ENCODE results near the gene TDG.

TDG gene

GRCh38 chr12:104000807-104001434, 35.2 kb downstream of the TDG start:
- no peak for TF ChIP-seq CTCF (IDR thresholded peaks at IDR 0.05; ENCODE audit: low read depth, low read length, missing control alignments)
- DNase-seq (ENCODE audit: low read depth): no peak
- H3K4me3 ChIP-seq (ENCODE audit: low read depth, low read length): no peak overlapping the region

- no peak for DNase-seq (ENCODE audit: low read depth)
- TF ChIP-seq CTCF (IDR thresholded peaks at IDR 0.05; ENCODE audit: low read depth, low read length, missing control alignments): no peak
- no peak overlapping the region for H3K4me3 ChIP-seq (ENCODE audit: low read depth, low read length)
Measured at GRCh38 chr12:104002686-104003085, 37.0 kb downstream of the TDG start.

GRCh38 chr12:104003596-104003995, 37.9 kb downstream of the TDG start:
- H3K4me3 ChIP-seq (ENCODE audit: low read depth, low read length): no peak overlapping the region
- no peak for TF ChIP-seq CTCF (IDR thresholded peaks at IDR 0.05; ENCODE audit: low read depth, low read length, missing control alignments)

GRCh38 chr12:104006929-104007328, 41.3 kb downstream of the TDG start:
- TF ChIP-seq CTCF (IDR thresholded peaks at IDR 0.05; ENCODE audit: low read depth, low read length, missing control alignments): no peak
- no peak overlapping the region for H3K4me3 ChIP-seq (ENCODE audit: low read depth, low read length)
- no peak for DNase-seq (ENCODE audit: low read depth)

More at GRCh38 chr12:104003596-104003995, 37.9 kb downstream of the TDG start:
- DNase-seq (ENCODE audit: low read depth): no peak

GRCh38 chr12:104010121-104010520, 44.4 kb downstream of the TDG start:
- no peak overlapping the region for H3K4me3 ChIP-seq (ENCODE audit: low read depth, low read length)
- DNase-seq (ENCODE audit: low read depth): no peak
- TF ChIP-seq CTCF (IDR thresholded peaks at IDR 0.05; ENCODE audit: low read depth, low read length, missing control alignments): no peak

- DNase-seq (ENCODE audit: low read depth): no peak
- no peak overlapping the region for H3K4me3 ChIP-seq (ENCODE audit: low read depth, low read length)
- TF ChIP-seq CTCF (IDR thresholded peaks at IDR 0.05; ENCODE audit: low read depth, low read length, missing control alignments): no peak
Measured at GRCh38 chr12:104010606-104011169, 45.0 kb downstream of the TDG start.

GRCh38 chr12:104011253-104011652, 45.6 kb downstream of the TDG start:
- no peak overlapping the region for H3K4me3 ChIP-seq (ENCODE audit: low read depth, low read length)
- TF ChIP-seq CTCF (IDR thresholded peaks at IDR 0.05; ENCODE audit: low read depth, low read length, missing control alignments): no peak
- DNase-seq (ENCODE audit: low read depth): no peak
